ENCODE data around the gene C9orf50. TPM values are rescaled to one million over a fixed set of nuclear protein-coding genes. Genes with fewer than 3 reads are reported as not detected.

Gene C9orf50
- total and polyA plus RNA-seq, 2 donors (not counting 1 experiment from before 2014, with no cell fraction given): not detected

- TF ChIP-seq EZH2 (IDR thresholded peaks at IDR 0.05; ENCODE audit: borderline replicate concordance, insufficient read depth, low read depth, low read length, poor library complexity, severe bottlenecking) (no peak), CTCF (IDR thresholded peaks at IDR 0.05) (no peak)
- no peak overlapping the region for H3K4me2 ChIP-seq (replicated peaks; ENCODE audit: low read depth, low read length, poor library complexity, severe bottlenecking)
- 90% methylated on average over 12 of the region's 12 CpGs for WGBS (ENCODE audit: insufficient coverage)
- no peak overlapping the region for H3K27ac Mint-ChIP-seq
- DNase-seq (no peak), ATAC-seq (ENCODE audit: low read depth) (no peak)
- POLR2A ChIA-PET: no interaction called here
- no peaks in the 10 kb centered on the region for H3K9me3 Mint-ChIP-seq (ENCODE audit: insufficient read depth)
- no peaks in the 10 kb centered on the region for H3K27me3 ChIP-seq (replicated peaks in 1 of 4; ENCODE audit: control extremely low read depth in 1 of 4, control insufficient read depth in 3 of 4, insufficient read depth in 4 of 4, low read length in 3 of 4)
- H3K27ac ChIP-seq (ENCODE audit: low read length in 2 of 2): no peak overlapping the region
- peaks cover 0 to 5% (median 0%) of the 10 kb centered on the region in 3 donors for H3K9me3 ChIP-seq (ENCODE audit: control extremely low read depth in 1 of 3, control insufficient read depth in 2 of 3, insufficient read depth in 1 of 3, low read length in 2 of 3)
- no peak overlapping the region for H3K4me3 Mint-ChIP-seq
- H3K36me3 ChIP-seq (replicated peaks in 1 of 2; ENCODE audit: control extremely low read depth in 1 of 2, control insufficient read depth in 1 of 2, extremely low read depth in 1 of 2, insufficient read depth in 2 of 2, low read length in 1 of 2): no peaks in the 10 kb centered on the region
- H2AFZ ChIP-seq (ENCODE audit: insufficient read depth, low read depth, low read length, poor library complexity, severe bottlenecking): no peak overlapping the region
- H3K4me1 ChIP-seq (ENCODE audit: control insufficient read depth in 2 of 2, insufficient read depth in 2 of 2, low read length in 2 of 2): peaks cover 2 to 5% of the 10 kb centered on the region in 2 donors
- H3K27me3 Mint-ChIP-seq: peaks cover 11% of the 10 kb centered on the region
- no peak overlapping the region for H3K4me3 ChIP-seq (ENCODE audit: control extremely low read depth in 1 of 5, extremely low read depth in 1 of 5, insufficient read depth in 1 of 5, low read depth in 2 of 5, low read length in 4 of 5)
- CTCF ChIA-PET: no interaction called here
- no peak overlapping the region for H3K9ac ChIP-seq (ENCODE audit: low read length)
- intact Hi-C loops (cut with micrococcal nuclease): no loop called here
- peaks cover 7% of the 10 kb centered on the region for H4K20me1 ChIP-seq (ENCODE audit: control insufficient read depth, insufficient read depth, low read length, poor library complexity, severe bottlenecking)
- H3K79me2 ChIP-seq (ENCODE audit: control insufficient read depth, insufficient read depth, low read length): peaks cover 8% of the 10 kb centered on the region
- H3K4me1 Mint-ChIP-seq: peaks cover 8% of the 10 kb centered on the region
Observed at GRCh38 chr9:129646252-129646651, 25.4 kb upstream of the C9orf50 start.

DNA sequence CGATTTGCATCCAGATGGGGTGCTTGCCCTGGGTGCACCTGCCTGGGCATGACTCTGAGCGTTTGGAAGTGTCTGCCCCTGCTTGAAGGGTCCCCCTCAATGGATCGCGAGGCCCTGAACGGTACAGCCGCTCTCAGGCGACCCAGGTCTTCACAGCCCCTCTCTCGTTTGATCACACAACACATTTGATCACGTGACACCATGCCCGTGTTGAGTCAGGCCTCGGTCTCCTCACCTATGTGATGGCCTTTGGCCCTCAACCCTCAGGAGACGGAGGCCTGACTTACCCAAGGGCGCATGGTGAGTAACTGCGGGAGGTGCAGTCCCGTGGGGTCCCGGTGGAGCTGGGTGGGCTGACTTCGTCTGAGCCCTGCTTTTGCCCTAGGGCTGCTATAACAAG lies 24.0 kb upstream of the C9orf50 start:
- H3K4me3 Mint-ChIP-seq: peak overlapping the region; percentile 16
- intact Hi-C loops (cut with micrococcal nuclease): loop anchor here (5.0 kb wide), 1 partner anchor 92 kb away; no protein-coding TSS in a partner anchor

More for the DNA sequence above, 24.0 kb upstream of the C9orf50 start:
- H3K4me1 ChIP-seq (ENCODE audit: control insufficient read depth in 2 of 2, insufficient read depth in 2 of 2, low read length in 2 of 2): peaks cover 12 to 17% of the 10 kb centered on the region in 2 donors
- ChIA-PET CTCF (no interaction called here), POLR2A (no interaction called here)
- no peak overlapping the region for H3K4me3 ChIP-seq (ENCODE audit: control extremely low read depth in 1 of 5, extremely low read depth in 1 of 5, insufficient read depth in 1 of 5, low read depth in 2 of 5, low read length in 4 of 5)
- TF ChIP-seq EZH2 (IDR thresholded peaks at IDR 0.05; ENCODE audit: borderline replicate concordance, insufficient read depth, low read depth, low read length, poor library complexity, severe bottlenecking) (no peak), CTCF (IDR thresholded peaks at IDR 0.05) (no peak)
- H3K36me3 ChIP-seq (replicated peaks in 1 of 2; ENCODE audit: control extremely low read depth in 1 of 2, control insufficient read depth in 1 of 2, extremely low read depth in 1 of 2, insufficient read depth in 2 of 2, low read length in 1 of 2): no peaks in the 10 kb centered on the region
- peaks cover 0 to 5% (median 0%) of the 10 kb centered on the region in 3 donors for H3K9me3 ChIP-seq (ENCODE audit: control extremely low read depth in 1 of 3, control insufficient read depth in 2 of 3, insufficient read depth in 1 of 3, low read length in 2 of 3)
- H3K9ac ChIP-seq (ENCODE audit: low read length): no peak overlapping the region
- peaks cover 5% of the 10 kb centered on the region for H3K27me3 Mint-ChIP-seq
- peaks cover 21% of the 10 kb centered on the region for H3K79me2 ChIP-seq (ENCODE audit: control insufficient read depth, insufficient read depth, low read length)
- no peak overlapping the region for H2AFZ ChIP-seq (ENCODE audit: insufficient read depth, low read depth, low read length, poor library complexity, severe bottlenecking)
- ATAC-seq (ENCODE audit: low read depth): no peak
- peaks cover 21% of the 10 kb centered on the region for H4K20me1 ChIP-seq (ENCODE audit: control insufficient read depth, insufficient read depth, low read length, poor library complexity, severe bottlenecking)
- H3K27ac Mint-ChIP-seq: no peak overlapping the region
- no peak overlapping the region for H3K27ac ChIP-seq (ENCODE audit: low read length in 2 of 2)
- peaks cover 20% of the 10 kb centered on the region for H3K4me1 Mint-ChIP-seq
- no peak for DNase-seq
- no peaks in the 10 kb centered on the region for H3K9me3 Mint-ChIP-seq (ENCODE audit: insufficient read depth)
- WGBS (ENCODE audit: insufficient coverage): 79% methylated on average over 17 of the region's 17 CpGs
- H3K27me3 ChIP-seq (replicated peaks in 1 of 4; ENCODE audit: control extremely low read depth in 1 of 4, control insufficient read depth in 3 of 4, insufficient read depth in 4 of 4, low read length in 3 of 4): no peaks in the 10 kb centered on the region
- no peak overlapping the region for H3K4me2 ChIP-seq (replicated peaks; ENCODE audit: low read depth, low read length, poor library complexity, severe bottlenecking)

Data from B cell (primary cell).